ENCODE measurements around the gene NOTCH1. TPM values are rescaled to one million over a fixed set of nuclear protein-coding genes. Genes with fewer than 3 reads are reported as not detected.

NOTCH1 gene
- total RNA-seq, 1 donor from 2014 or later, result 134 TPM

DNA sequence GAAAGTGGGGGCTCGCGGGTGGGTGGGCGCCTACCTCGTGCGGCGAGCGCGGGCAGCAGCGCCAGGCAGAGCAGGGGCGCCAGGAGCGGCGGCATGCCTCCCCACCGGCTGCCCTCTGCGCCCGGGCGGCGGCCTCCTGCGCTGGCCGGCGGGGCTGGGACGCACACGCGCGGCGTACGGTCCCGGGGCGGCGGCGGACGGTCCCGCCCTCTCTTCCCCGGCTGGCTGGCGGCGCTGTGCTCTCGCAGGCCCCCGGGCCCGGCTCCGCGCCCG, 220 bp downstream of the NOTCH1 start:
- DNase-seq (ENCODE audit: low spot score), result no peak

DNA sequence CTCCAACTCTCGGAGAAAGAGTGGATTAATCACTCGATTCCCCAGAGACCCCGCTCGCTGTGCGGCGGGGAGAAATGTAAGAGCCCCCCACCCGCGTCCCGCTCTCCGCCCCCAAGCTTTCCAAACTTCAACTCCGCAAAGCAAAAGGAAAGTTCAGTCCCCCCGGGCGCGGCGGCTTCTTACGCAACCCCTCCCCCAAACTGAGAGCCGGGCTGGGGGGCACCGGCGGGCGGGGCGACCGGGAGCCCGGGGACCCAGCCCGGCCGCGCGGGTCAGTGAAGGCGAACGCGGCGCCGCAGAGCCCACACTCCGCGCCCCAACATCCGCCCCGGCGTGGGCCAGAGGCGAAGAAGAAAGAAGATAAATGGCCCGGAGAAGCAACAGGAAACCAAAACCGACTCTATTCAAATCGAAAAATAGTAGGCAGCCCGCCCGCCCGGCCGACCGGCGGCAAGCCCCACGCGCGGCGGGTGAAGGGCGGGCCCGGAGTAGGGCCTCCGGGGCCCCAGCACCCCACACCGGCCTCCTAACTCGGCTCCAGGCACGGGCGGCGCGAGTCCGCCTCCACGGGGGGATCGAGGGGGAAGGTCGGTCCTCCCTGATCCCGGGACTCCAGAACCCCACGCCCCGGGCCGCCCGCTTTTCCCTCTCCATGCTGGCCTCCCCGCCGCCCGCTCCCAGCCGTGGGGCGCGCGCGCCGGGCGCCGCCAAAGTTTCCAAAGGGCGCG, 720 bp downstream of the NOTCH1 start:
- peak; percentile 65 for DNase-seq (ENCODE audit: low spot score)

DNA sequence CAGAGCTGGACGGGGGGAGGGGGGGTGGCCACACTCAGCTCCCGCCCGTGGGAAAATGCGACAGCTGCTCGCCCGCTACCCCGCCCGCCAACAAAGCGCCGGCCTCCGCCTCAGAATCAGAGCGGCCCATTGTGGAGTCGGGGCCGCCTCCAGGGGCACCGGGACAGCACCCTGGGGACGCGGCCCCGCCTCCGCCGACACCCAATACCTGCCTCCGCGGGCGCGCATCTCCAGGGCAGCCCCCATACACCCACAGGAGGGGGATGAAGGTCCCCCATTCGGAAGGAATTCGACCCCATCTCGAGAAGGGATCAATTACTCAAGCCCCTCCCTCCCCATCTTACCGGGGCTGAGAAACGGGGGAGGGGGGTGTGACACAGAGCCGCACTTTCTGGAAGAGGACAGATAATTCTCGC, 1.3 kb downstream of the NOTCH1 start:
- peak; percentile 76 for DNase-seq (ENCODE audit: low spot score)

DNA sequence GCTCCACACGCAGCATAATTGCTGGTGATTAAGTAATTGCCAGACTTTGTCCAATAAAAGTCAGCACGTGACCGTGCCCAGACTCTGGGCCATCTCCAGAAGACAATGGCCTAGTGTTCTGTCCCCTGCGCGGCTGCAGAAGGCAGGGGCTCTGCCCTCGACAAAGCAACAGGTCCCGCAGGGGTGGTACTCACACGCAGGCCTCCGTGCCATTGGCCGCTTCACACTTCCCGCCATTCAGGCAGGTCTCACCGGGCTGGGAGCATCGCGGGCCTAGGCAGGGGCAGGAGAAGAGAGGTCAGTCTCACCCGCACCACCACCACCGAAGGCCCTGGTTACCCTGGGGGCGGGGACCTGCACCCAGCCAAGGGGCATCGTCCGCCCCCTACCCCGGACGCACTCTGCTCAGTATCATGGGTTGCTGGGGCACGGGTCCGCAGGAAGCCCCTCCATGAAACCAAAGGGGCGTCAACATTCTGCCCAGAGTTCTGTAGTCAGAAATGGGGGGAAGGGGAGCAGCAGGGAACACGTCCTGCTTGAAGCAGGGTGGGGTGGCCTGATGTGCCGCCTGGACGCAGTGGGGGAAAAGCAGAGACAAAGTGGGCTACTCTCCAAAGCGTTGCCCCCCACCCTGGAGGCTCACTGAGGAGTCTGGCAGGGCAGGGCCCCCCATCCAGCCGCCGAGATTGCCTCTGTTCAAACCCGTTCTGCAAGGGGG, 1.9 kb downstream of the NOTCH1 start:
- no peak for DNase-seq (ENCODE audit: low spot score)

DNA sequence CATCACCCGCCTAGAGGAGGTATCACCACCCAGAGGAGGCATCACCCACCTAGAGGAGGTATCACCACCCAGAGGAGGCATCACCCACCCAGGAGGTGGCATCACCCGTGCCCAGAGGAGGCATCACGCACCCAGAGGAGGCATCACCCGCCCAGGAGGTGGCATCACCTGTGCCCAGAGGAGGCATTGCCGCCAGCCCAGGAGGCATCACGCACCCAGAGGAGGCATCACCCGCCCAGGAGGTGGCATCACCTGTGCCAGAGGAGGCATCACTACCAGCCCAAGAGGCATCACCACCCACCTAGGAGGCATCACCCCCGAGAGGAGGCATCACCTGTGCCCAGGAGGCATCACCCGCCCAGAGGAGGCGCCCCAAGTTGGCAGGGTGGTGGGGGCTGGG, 2.6 kb downstream of the NOTCH1 start:
- no peak for DNase-seq (ENCODE audit: low spot score)

DNA sequence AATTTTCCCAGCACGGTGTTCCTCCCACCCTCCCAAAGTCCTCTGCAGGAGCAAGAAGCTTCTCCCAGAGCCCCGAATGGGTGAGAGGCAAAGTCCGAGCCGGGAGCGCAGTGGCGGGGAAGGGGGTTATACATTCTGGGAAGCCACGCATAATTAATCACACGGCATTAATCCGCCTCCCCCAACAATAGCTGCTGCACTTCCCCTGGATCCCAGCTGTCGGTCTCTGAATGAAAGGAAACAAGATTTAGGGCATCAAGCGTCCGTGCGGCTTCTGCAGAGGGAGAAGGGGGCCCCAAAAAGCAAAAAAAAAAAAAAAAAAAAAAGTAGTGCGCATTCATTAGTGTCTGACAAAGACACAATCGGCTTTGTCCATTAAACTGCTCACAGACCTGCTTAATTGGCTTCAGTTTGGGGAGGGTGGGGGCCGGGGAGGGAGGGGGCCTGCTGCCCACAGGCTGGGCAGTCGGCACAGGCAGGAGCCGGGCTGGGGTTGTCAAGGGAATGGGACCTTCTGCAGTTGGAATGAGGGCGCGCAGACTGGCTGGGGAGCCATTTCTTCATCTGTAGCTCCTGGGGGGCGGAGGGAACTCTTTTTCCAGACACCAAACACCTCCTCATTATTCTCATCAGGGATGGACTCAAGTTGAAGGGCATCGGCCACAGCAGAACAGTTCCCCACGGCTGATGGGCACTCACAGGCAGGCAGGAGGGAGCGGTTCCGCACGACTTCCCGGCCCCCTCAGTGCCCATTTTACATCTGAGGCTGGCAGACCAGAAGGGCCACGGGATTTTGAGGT, 3.4 kb downstream of the NOTCH1 start:
- DNase-seq (ENCODE audit: low spot score), result no peak

DNA sequence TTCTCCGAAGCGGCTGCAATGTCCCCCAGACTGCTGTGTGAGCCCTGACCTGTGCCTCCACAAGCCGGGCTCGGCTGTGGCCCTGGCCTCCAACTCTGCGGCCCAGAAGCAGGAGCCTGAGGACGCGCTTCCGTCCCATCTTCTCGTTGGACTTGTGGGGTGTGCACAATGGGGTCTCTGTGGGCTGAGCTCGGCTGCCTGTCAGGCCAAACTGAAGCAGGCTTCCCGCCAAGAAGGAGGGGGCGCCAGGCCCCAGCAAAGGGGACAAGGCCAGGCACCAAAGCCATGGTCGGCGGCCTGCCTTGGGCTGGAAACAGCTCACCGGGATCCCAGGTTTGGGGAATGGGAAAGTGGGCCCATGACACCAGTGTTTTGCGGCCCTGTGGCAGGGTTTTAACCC, 4.1 kb downstream of the NOTCH1 start:
- DNase-seq (ENCODE audit: low spot score), result no peak

DNA sequence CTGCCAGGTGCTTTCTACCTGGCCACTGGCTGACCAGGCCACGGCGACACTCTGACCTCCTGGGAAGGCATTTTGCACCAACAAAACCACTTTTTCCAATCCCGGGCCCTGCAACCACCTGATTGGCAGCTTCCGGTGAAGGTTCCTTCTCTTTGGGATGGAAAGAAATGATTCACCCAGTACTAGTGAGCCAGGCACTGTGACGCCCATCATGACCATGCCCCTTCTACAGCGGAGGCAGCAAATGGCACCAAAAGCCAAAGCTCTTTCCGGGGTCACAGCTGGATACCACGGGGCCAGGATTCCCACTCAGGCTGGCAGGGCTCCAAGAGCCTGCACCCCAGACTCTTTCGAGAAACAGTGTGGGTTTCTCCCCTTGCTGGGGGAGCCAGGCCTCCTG, 4.7 kb downstream of the NOTCH1 start:
- no peak for DNase-seq (ENCODE audit: low spot score)

DNA sequence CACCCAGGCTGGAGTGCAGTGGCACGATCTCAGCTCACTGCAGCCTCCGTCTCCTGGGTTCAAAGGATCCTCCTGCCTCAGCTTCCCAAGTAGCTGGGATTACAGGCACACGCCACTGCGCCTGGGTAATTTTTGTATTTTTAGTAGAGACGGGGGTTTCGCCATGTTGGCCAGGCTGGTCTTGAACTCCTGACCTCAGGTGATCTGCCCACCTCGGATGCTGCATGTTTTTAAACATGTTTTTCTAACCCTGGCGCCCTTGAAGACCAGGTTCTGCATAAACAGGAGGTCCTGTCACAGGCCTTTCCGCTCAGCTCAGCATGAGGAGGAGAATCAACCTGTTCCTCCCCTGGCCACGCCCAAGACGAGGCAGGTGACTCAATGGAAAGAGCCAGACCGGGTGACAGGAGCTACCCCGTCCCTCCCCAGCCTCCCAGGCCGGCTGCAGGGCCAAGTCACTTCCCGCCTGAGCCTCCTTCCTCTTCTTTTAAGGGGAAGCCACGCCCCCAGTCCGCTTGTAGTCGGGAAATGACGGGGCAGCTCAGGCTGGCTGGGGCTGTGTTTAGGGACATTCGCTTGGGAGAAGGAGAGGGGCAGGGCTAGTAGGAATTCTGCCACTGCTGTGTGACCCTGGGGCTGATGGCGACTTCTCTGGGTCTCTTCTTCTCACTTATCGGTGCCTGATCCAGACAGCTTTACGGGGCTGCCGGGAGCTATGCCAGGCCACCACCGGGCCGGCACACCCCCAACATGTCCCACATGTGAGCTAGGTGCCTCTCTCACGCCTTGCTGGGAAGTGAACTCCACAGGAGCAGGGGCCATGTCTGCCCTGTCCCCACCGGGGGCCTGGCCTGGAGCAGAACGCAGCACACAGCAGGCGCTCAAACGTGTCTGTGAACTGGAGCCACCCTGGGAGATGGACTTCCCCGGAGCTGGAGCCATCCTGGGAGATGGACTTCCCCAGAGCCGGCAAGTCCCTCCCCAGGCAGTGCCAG, 6.1 kb downstream of the NOTCH1 start:
- DNase-seq (ENCODE audit: low spot score), result peak; percentile 94

DNA sequence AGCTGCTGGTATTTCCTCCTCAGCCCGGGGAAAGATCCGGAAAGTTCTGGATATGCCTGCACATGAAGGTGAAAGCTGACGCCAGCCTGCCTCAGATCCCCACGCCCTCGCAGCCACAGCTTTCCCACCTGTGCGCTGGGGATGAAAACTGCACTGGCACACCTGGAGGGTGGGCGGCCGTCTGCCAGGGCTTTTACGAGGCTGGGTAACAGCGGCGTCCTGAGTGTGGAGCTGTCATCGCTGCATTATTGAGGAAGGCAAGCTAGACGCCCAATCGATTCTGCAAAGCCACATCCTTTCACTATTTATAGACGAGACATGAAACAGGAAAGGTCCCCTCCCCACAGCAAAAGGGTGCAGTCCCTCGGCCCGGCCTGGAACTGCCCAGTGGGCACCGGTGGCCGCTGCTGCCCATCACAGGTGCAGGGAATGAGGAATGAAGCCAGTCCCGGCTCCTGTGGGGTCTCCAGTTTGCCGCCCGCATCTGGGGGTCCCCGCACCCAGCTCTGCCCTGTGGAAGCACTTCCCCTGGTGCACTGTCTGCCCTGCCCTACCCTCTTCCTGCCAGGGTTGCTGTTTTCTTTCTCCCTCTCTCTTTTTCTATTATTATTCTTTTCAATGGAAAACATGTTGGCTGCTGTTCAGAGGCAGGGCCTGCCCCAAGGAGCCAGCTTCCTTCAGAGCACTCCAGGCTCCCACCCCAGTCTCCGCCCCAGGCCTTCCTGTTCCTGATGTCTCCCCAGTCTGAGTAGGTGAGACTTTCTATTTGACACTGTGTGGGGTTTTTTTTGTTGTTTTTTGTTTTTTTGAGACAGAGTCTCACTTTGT, 7.0 kb downstream of the NOTCH1 start:
- DNase-seq (ENCODE audit: low spot score), result no peak

DNA sequence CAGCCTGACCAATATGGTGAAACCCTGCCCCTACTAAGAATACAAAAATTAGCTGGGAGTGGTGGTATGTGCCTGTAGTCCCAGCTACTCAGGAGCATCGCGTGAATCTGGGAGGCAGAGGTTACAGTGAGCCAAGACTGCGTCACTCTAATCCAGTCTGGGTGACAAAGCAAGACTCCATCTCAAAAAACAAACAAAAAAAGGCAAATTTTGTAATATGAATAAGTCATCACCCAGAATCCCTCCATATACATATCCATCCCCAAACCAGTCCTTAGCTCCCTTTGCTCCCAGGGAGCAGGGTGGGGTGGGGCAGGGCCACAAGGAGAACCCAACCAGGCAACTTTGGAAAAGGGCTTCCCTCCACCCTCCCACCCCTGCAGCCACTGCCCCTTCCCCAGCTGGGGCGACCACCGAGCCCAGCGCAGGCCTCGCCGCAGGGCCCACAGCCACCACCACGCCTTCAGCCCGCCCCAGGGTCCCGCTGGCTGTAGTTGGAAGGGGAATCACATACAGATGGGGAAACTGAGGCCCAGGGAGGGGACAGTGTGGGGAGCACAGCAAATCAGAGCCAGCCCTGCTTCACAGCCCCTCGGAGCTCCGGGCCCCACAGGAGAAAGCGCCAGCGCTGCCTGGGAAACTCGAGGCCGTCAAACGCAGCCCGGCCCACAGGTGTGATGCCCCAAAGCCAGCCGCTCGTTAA, 7.8 kb downstream of the NOTCH1 start:
- no peak for DNase-seq (ENCODE audit: low spot score)

DNA sequence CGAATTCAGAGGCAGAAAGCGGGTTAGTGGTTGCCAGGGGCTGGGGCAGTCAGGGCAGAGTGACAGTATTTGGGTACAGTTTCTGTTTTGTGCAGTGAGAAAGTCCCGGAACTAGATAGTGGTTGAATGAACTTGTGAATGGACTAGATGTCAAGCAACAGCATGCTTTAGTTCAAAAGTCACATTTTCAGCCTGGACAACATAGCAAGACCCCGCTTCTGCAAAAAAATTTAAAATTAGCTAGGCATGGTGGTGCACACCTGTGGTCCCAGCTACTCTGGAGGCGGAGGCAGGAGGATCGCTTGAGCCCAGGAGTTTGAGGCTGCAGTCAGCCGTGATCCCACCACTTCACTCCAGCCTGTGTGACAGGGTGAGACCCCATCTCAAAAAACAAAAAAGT, 8.4 kb downstream of the NOTCH1 start:
- DNase-seq (ENCODE audit: low spot score), result no peak

DNA sequence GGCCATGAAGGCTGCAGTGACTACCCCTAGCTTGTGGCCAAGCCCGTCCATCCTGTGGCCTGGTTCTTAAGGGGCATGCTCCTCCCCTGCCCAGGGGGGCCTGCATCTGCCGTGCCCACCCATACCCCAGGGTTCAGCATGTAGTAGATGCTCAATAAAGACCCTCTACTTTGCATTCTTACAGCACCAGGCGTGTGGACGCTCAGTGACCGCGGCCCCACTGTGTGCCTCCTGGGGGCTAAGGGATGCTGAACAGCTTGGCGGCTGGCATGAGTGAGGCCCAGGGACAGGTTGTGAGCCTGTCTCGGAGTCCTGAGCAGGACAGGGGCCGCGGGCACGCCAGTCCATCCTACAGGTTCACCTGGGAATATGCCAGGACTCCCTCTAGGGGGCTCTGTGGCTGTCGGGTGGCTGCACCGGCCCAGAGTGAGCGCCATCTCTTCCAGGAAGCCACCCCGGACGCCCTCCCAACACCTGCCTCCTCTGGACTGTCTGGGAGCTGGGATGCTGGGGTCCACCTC, 9.1 kb downstream of the NOTCH1 start:
- no peak for DNase-seq (ENCODE audit: low spot score)

DNA sequence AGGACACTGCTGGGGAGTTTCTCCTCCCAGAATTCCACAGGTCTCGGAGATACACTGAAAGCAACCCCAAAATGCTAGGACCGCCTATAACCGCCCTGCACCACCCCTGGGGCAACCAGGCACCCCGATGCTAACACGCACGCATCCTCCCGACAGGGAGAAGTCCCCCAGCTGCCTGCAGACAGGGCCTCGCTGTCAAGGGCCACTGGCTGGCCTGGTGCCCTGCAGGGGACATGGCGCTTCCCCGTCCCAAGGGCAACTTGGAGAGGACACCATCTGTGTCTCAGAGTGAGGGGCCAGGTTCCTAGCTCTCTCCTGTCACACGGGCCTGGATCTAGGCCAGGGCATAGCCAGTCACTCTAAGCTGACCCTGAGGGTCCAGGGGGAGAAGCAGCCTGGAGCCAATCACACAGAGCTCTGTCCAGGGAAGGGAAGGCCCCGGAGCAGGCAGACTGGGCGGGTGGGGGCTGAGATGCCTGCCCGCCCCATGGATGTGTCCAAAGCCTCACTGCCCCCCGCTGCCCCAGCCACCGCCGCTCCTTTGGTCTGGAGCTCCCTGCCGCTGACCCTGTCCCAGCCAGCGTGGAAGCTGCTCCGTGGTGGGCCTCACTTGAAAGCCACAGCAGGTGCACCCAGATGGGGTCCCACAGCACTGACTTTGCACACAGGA, 9.7 kb downstream of the NOTCH1 start:
- DNase-seq (ENCODE audit: low spot score), result no peak

DNA sequence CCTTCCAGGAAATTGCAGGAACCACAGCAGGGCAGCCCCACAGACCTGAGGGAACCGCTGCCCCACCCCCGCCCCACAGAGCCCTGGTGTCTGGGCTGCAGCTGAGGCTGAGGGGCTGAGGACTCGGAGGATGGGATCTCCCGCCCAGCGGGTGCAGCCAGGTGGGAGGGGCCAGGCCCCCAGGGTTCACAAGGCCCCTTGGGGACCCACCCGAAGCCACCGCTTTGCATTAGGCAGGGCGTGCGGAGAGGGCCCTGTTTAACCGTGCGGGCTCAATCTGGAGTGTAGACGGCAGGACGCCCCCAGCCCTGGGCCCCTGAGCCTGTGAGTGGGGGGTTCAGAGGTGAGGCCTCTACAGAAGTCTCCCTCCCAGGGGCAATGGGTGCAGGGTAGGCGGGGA, 10.8 kb downstream of the NOTCH1 start:
- DNase-seq (ENCODE audit: low spot score), result no peak

DNA sequence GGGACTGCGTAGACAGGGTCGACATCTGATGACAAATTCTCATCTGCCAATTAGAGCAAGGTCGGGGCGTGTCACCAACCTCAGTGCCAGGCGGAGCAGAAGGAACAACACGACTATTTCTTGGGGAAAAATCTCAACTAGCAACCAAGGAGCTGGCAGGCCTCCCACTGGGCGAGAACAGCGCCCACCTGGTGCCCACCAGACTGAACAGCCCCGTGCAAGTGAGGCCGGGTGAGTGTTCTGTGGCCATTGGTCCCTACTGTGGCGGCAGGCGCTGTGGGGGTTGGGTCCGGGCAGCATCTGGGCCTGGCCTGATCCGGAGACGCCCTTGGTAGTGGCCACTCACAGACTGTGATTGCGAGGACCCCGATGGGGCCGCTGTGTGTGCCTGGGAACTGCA, 11.5 kb downstream of the NOTCH1 start:
- DNase-seq (ENCODE audit: low spot score), result no peak

DNA sequence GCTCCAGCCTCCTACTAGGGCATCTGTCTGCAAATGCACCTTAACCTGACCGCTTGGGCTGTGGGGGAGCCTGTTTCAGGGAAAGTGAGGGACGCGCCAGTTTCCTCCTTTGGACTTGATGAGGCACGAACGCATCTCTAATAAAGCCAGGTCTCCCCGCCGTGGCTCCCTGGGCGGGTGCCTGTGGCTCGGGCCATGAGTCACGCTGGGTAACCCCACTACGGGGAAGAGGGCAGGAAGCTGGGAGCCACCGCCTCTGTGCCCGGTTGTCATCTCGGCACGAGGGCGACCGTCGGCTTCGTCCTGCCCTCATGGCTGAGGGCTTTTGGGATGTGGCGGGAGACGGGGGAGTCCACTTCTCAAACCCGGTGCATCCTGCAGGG, 12.1 kb downstream of the NOTCH1 start:
- DNase-seq (ENCODE audit: low spot score), result peak; percentile 74

DNA sequence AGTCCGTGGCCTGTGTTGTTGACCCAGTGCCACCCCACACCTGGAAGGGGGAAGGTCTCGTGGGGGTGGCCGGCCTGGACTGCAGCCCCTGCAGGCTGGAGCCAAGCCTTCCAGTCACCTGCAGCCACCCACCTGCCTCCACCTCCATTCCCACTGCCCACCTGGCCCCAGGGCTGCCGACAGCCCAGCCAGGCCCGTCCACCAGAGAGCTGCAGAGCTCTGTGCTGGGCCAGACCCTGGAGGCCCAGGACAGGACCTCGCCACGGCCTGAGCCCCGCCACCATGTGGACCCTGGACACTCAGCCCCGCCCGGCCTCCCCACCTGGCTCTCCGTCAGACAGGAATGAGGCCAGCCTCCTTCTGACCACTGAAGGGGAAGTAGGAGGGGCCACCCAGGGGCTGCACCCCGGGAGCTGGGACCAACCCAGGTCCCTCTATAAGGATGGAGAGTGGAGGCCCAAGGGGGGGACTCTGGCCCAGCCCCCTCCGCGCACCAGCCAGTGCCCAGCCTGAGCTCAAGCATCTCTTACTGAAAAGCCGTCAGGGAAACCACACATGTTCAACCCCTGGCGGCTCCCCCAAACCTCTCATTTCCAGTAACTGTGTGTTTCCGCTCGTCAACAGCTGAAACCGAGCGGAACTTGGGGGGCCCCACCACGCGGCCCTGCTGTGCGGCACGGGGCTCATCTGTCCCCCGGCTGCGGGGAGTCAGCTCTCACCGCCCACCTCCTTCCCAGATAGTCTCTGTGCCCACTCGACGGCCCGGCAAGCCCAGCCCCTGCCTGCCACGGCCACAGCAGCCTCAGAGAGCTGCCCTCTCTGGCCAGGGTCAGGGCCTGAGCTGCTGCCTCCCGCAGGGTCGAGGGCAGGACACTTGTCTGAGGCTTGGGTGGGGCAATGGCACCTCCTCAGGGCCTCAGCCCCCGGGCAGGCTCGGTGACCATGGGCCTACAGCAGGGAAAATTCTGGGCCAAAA, 12.8 kb downstream of the NOTCH1 start:
- DNase-seq (ENCODE audit: low spot score), result no peak
